ACHN (cell line): ENCODE results near the gene ZNF697.
"Not testable (repeated sequence)": the region's sequence is repeated elsewhere in the genome, so short reads cannot be mapped to it uniquely, and the experiment has no call there.

ENCODE experiments used
- DNase-seq: peaks from one replicate; pipeline ENCODE4 v3.0.0-alpha.2; 2015
- in situ Hi-C: cut with HindIII; loops from 2 replicates; pipeline ENCODE4 v1.10.0; 2017; ENCODE audit warnings: low sequenced_read_pairs, low pct_ligation_motif_present, low pct_unique_long_range_greater_than_20kb

Gene ZNF697

GRCh38 chr1:119647734-119648619 is at the start of gene ZNF697:
Gene ZNF697 (minus strand): TSS chr1:119648266. CDS start chr1:119626100, 22,166 bp downstream.
- in situ Hi-C loops, result no loop called here
- peak; percentile 94 for DNase-seq

GRCh38 chr1:119697598-119697997 is 49.5 kb upstream of the ZNF697 start:
- in situ Hi-C loops, result no loop called here
- DNase-seq, result no peak

- DNase-seq, in situ Hi-C loops: not testable (repeated sequence)
These were observed 48.8 kb upstream of the ZNF697 start for GRCh38 chr1:119696863-119697262.

GRCh38 chr1:119689511-119689910 is 41.4 kb upstream of the ZNF697 start:
- in situ Hi-C loops, result no loop called here

GRCh38 chr1:119688810-119689209 is 40.7 kb upstream of the ZNF697 start:
- DNase-seq, result no peak
- in situ Hi-C loops, result no loop called here

More at GRCh38 chr1:119689511-119689910, 41.4 kb upstream of the ZNF697 start:
- no peak for DNase-seq

GRCh38 chr1:119687434-119688079 is 39.5 kb upstream of the ZNF697 start:
- no peak for DNase-seq
- in situ Hi-C loops, result no loop called here

GRCh38 chr1:119686661-119687060 is 38.6 kb upstream of the ZNF697 start:
- DNase-seq, result no peak
- in situ Hi-C loops, result no loop called here

GRCh38 chr1:119683893-119684292 is 35.8 kb upstream of the ZNF697 start:
- in situ Hi-C loops, result no loop called here
- DNase-seq, result no peak

- DNase-seq, result no peak
- in situ Hi-C loops, result no loop called here
These were observed 34.1 kb upstream of the ZNF697 start for GRCh38 chr1:119682141-119682540.

- in situ Hi-C loops, result no loop called here
- no peak for DNase-seq
These were observed 33.5 kb upstream of the ZNF697 start for GRCh38 chr1:119681560-119681959.

- DNase-seq, result no peak
- in situ Hi-C loops, result no loop called here
These were observed 32.7 kb upstream of the ZNF697 start for GRCh38 chr1:119680723-119681122.

GRCh38 chr1:119680193-119680592 is 32.1 kb upstream of the ZNF697 start:
- in situ Hi-C loops, result no loop called here
- DNase-seq, result no peak

GRCh38 chr1:119679223-119679622 is 31.2 kb upstream of the ZNF697 start:
- in situ Hi-C loops, result no loop called here
- DNase-seq, result no peak

GRCh38 chr1:119676571-119677206 is 28.6 kb upstream of the ZNF697 start:
- no peak for DNase-seq
- in situ Hi-C loops, result no loop called here

GRCh38 chr1:119675349-119676345 is 27.6 kb upstream of the ZNF697 start:
- in situ Hi-C loops, result no loop called here
- peak; percentile 81 for DNase-seq

- in situ Hi-C loops, result no loop called here
- peak; percentile 92 for DNase-seq
These were observed 26.8 kb upstream of the ZNF697 start for GRCh38 chr1:119674835-119675289.

GRCh38 chr1:119674111-119674526 is 26.1 kb upstream of the ZNF697 start:
- peak; percentile 4 for DNase-seq
- in situ Hi-C loops, result no loop called here
